GM23248 (cell line): ENCODE measurements around the gene HES3. TPM values are rescaled to one million over a fixed set of nuclear protein-coding genes. Genes with fewer than 3 reads are reported as not detected.

Experiments used
- DNase-seq: peaks from one replicate; pipeline ENCODE4 v3.0.0-alpha.2; 2015
- H2AFZ ChIP-seq: fragments of 200-600 bp; sonication (generic); 2 replicates; pipeline ENCODE4 v1.6.1; 2016; ENCODE audit warnings: antibody characterized with exemption
- H3F3A ChIP-seq: fragments of 200-600 bp; sonication (generic); 2 replicates; pipeline ENCODE4 v1.6.1; 2016; ENCODE audit warnings: mild to moderate bottlenecking, antibody characterized with exemption, mixed run types; ENCODE audit not compliant: insufficient read depth
- H3K27ac ChIP-seq: fragments of 200-600 bp; sonication (generic); 2 replicates; pipeline ENCODE4 v1.5.1; 2016; ENCODE audit warnings: mild to moderate bottlenecking
- H3K27me3 ChIP-seq: fragments of 200-600 bp; sonication (generic); replicated peaks from 2 replicates; pipeline ENCODE4 v1.6.1; 2016; ENCODE audit warnings: mild to moderate bottlenecking; ENCODE audit not compliant: insufficient read depth
- H3K36me3 ChIP-seq: fragments of 200-600 bp; sonication (generic); 2 replicates; pipeline ENCODE4 v1.6.1; 2016; ENCODE audit warnings: low read depth, mild to moderate bottlenecking
- H3K4me1 ChIP-seq: fragments of 200-600 bp; sonication (generic); 2 replicates; pipeline ENCODE4 v1.6.1; 2016; ENCODE audit warnings: mild to moderate bottlenecking; ENCODE audit not compliant: insufficient read depth
- H3K4me2 ChIP-seq: fragments of 200-600 bp; sonication (generic); one replicate; pipeline ENCODE4 v1.6.1; 2016; ENCODE audit warnings: mild to moderate bottlenecking; ENCODE audit not compliant: unreplicated experiment
- H3K4me3 ChIP-seq: fragments of 200-600 bp; sonication (generic); 2 replicates; pipeline ENCODE4 v1.5.1; 2016; ENCODE audit warnings: mild to moderate bottlenecking
- H3K79me2 ChIP-seq: fragments of 200-600 bp; sonication (generic); 2 replicates; pipeline ENCODE4 v1.6.1; 2016; ENCODE audit warnings: mild to moderate bottlenecking; ENCODE audit not compliant: insufficient read depth
- H3K9ac ChIP-seq: fragments of 200-600 bp; sonication (generic); 2 replicates; pipeline ENCODE4 v1.6.1; 2016; ENCODE audit warnings: mild to moderate bottlenecking
- H3K9me2 ChIP-seq: fragments of 200-600 bp; sonication (generic); 2 replicates; pipeline ENCODE4 v1.6.1; 2016; ENCODE audit warnings: mixed run types, mild to moderate bottlenecking, moderate library complexity; ENCODE audit not compliant: insufficient read depth
- H3K9me3 ChIP-seq: fragments of 200-600 bp; sonication (generic); one replicate; pipeline ENCODE4 v1.6.1; 2017; ENCODE audit warnings: low read depth
- H4K20me1 ChIP-seq: fragments of 200-600 bp; sonication (generic); 2 replicates; pipeline ENCODE4 v1.6.0; 2016; ENCODE audit not compliant: insufficient read depth
- EZH2 ChIP-seq: fragments of 200-600 bp; sonication (generic); IDR thresholded peaks from 2 replicates; pipeline ENCODE4 v1.6.1; 2018; ENCODE audit warnings: antibody characterized with exemption, mild to moderate bottlenecking; ENCODE audit not compliant: insufficient read depth, poor library complexity, severe bottlenecking
- EZH2phosphoT487 ChIP-seq: fragments of 200-600 bp; sonication (generic); IDR thresholded peaks from 2 replicates; pipeline ENCODE4 v1.6.1; 2018; ENCODE audit warnings: antibody characterized with exemption, moderate library complexity, mild to moderate bottlenecking, low read depth; ENCODE audit not compliant: insufficient read depth
- WGBS, 2 experiments: methylation state at CpG; one replicate each; pipeline ENCODE4 v1.1.6; 2015 to 2017; ENCODE audit warnings: low lambda C conversion rate in 2 of 2, low coverage in 1 of 2; ENCODE audit errors: missing lambda C conversion rate in 2 of 2; 5-methylcytosine and 5-hydroxymethylcytosine counted together
- in situ Hi-C: fragments of 300-500 bp; cut with MboI; formaldehyde crosslinking; loops from 2 replicates; pipeline ENCODE4 v1.15.0; 2020
- polyA plus RNA-seq: library from polyadenylated mRNA; unstranded; fragments of >200 nt; fragmentation: Nextera tagmentation; extraction: Ambion mirVana; gene quantifications from 2 replicates; pipeline ENCODE4 v1.2.1, GENCODE V29; 2016
- total RNA-seq: library from RNA; depleted of rRNA; stranded (reverse); fragments of >200 nt; shearing (Covaris generic); gene quantifications from 2 replicates; pipeline ENCODE4 v1.2.3, GENCODE V29; 2014

Gene HES3
- total and polyA plus RNA-seq, 2 experiments from 2014 or later: not detected

DNA sequence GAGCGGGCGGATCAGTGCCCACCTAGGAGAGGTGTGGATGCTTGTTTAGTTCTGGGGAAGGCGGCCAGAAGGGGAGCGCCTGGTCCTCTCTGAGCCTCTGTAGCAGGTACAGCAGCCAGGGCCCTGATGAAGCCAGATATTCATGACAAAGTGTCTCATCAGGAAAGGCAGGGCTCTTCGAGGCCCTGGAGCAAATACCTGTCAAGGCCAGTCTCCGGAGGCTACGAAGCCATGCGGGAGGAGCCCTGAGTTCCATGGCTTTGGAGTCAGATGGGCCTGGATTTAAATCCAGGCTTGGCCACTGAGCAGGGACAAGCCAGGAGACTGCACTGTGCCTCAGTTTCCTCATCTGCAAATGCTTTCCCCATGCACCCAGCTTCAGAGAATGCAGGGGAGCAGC is 42.3 kb downstream of the HES3 start:
- WGBS, 2 experiments: 98 to 99% methylated on average over 8 of the region's 8 CpGs
- in situ Hi-C loops: no loop called here

DNA sequence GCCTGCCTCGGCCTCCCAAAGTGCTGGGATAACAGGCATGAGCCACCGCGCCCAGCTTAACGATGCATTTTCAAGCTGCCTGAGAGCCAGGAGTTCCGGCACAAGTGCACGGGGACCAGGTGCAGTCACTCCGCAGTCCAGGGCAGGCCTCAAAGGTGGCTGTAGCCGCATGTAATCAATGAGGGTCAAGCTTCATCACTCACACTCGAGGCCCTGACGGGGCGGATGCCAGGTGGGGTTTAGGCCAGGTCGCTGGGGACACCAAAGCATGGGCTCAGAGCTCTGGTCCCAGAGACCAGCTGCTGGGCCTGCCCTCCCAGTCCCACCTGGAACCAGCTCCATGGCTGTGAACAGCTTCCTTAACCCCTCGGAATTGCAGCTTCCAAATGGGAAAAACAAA is 43.0 kb downstream of the HES3 start:
- no peaks in the 10 kb centered on the region for H3K4me1 ChIP-seq
- TF ChIP-seq EZH2 (no peak), EZH2phosphoT487 (no peak)
- in situ Hi-C loops: no loop called here

More for the DNA sequence above, 42.3 kb downstream of the HES3 start:
- Histone ChIP-seq H4K20me1 (no peaks in the 10 kb centered on the region), H3K4me2 (no peak overlapping the region), H3K27me3 (no peaks in the 10 kb centered on the region), H3F3A (no peaks in the 10 kb centered on the region), H3K4me3 (no peak overlapping the region), H3K9me3 (no peaks in the 10 kb centered on the region), H3K4me1 (no peaks in the 10 kb centered on the region), H3K27ac (no peak overlapping the region), H3K9ac (no peak overlapping the region), H3K79me2 (no peaks in the 10 kb centered on the region), H2AFZ (no peak overlapping the region), H3K36me3 (no peaks in the 10 kb centered on the region), H3K9me2 (no peaks in the 10 kb centered on the region)
- no peak for DNase-seq
- TF ChIP-seq EZH2: no peak
- no peak for TF ChIP-seq EZH2phosphoT487

DNA sequence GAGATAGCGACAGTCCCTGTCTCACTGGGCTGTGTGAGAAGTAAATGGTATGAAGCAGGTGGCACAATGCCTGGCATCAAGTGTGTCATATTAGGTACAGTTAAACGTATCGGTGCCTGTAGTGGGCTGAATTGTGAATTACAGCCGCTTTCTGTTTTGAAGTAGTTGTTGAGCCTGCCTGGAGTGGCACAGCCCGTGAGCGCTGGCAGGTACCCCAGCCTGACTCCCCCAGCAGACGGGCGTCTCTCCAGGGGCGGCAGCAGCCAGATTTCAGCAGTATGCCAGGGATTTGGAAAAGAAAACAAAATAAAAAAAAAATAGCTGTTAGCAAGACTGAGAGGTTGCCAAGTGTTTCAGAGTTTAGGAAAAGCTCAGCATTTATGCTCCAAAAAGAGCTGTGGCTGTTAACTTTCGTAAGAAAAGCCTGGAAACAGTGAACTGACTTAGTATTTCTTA is 43.5 kb downstream of the HES3 start:
- Histone ChIP-seq H3K4me2 (no peak overlapping the region), H3K27me3 (no peaks in the 10 kb centered on the region), H3K9me3 (no peaks in the 10 kb centered on the region), H3K4me3 (no peak overlapping the region), H4K20me1 (no peaks in the 10 kb centered on the region), H3F3A (no peaks in the 10 kb centered on the region), H3K27ac (no peak overlapping the region), H3K79me2 (no peaks in the 10 kb centered on the region), H2AFZ (no peak overlapping the region), H3K9ac (no peak overlapping the region), H3K9me2 (no peaks in the 10 kb centered on the region), H3K36me3 (no peaks in the 10 kb centered on the region), H3K4me1 (no peaks in the 10 kb centered on the region)
- 64 to 66% methylated on average over 10 of the region's 10 CpGs for WGBS, 2 experiments
- DNase-seq: no peak
- in situ Hi-C loops: no loop called here
- no peak for TF ChIP-seq EZH2
- TF ChIP-seq EZH2phosphoT487: no peak

More for the DNA sequence above, 43.0 kb downstream of the HES3 start:
- no peaks in the 10 kb centered on the region for H4K20me1 ChIP-seq
- H3K4me2 ChIP-seq: no peak overlapping the region
- H3K9me2 ChIP-seq: no peaks in the 10 kb centered on the region
- H3K79me2 ChIP-seq: no peaks in the 10 kb centered on the region
- 70 to 76% methylated on average over 13 of the region's 13 CpGs for WGBS, 2 experiments
- H3K27ac ChIP-seq: no peak overlapping the region
- H2AFZ ChIP-seq: no peak overlapping the region
- H3K27me3 ChIP-seq: no peaks in the 10 kb centered on the region
- no peaks in the 10 kb centered on the region for H3K9me3 ChIP-seq
- H3F3A ChIP-seq: no peaks in the 10 kb centered on the region
- H3K4me3 ChIP-seq: no peak overlapping the region
- H3K36me3 ChIP-seq: no peaks in the 10 kb centered on the region
- no peak for DNase-seq
- H3K9ac ChIP-seq: no peak overlapping the region

DNA sequence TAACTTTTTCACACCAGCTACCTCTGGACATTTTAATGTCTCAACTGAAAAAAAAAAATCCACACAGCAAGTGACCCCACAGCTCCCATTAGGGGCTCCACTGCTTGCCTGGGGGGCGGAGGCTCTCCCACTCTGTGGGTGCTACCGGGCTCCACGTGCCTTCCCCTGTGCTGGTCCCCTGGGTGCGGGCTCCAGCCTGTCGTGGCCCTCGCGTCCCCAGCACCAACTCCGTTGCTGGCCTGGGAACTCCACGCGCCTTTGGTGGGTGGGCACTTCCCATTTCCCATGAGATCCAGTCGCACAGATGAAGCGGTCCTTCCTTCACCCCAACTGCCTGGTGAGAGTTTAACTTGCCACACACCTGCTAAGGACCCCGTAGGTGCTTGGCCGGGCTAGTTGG is 44.0 kb downstream of the HES3 start:
- Histone ChIP-seq H3K4me1 (no peaks in the 10 kb centered on the region), H3F3A (no peaks in the 10 kb centered on the region), H3K36me3 (no peaks in the 10 kb centered on the region), H2AFZ (no peak overlapping the region), H3K27me3 (no peaks in the 10 kb centered on the region), H4K20me1 (no peaks in the 10 kb centered on the region), H3K9me2 (no peaks in the 10 kb centered on the region), H3K27ac (no peak overlapping the region), H3K9me3 (no peaks in the 10 kb centered on the region), H3K4me3 (no peak overlapping the region), H3K79me2 (no peaks in the 10 kb centered on the region), H3K4me2 (no peak overlapping the region), H3K9ac (no peak overlapping the region)
- in situ Hi-C loops: no loop called here
- TF ChIP-seq EZH2phosphoT487: no peak
- TF ChIP-seq EZH2: no peak
- 85% methylated on average over 14 of the region's 14 CpGs for WGBS, 2 experiments
- no peak for DNase-seq

DNA sequence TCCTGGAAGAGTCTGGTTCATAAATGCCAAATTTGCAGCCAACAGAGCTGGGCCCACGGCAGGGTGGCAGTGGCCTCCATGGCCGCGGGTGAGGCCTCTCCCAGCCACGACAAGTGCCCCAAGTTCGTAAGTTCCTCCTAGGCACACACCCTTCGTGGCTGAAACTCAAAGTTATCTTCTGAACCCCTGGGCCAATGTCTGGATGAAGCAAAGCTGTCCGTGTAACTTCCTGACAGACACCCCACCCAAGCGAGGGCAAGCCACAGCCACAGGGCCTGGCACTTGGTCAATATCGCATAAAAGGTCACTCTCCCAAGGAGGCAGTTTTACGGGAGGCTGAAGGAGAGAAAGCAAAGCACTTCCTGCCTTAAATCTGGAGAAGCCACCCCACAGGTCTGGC is 44.7 kb downstream of the HES3 start:
- Histone ChIP-seq H3K9me2 (no peaks in the 10 kb centered on the region), H3K9ac (no peak overlapping the region), H3K27ac (no peak overlapping the region), H3F3A (no peaks in the 10 kb centered on the region), H4K20me1 (no peaks in the 10 kb centered on the region), H2AFZ (no peak overlapping the region), H3K9me3 (no peaks in the 10 kb centered on the region), H3K4me3 (no peak overlapping the region), H3K79me2 (no peaks in the 10 kb centered on the region), H3K4me1 (no peaks in the 10 kb centered on the region), H3K4me2 (no peak overlapping the region), H3K27me3 (no peaks in the 10 kb centered on the region), H3K36me3 (no peaks in the 10 kb centered on the region)
- no peak for DNase-seq
- in situ Hi-C loops: no loop called here
- WGBS, 2 experiments: 59 to 60% methylated on average over 10 of the region's 10 CpGs
- TF ChIP-seq EZH2phosphoT487 (no peak), EZH2 (no peak)
